ENCODE results near the gene TTC28. TPM values are rescaled to one million over a fixed set of nuclear protein-coding genes. Genes with fewer than 3 reads are reported as not detected.

TTC28 gene
- total and polyA plus RNA-seq, 8 donors = 31.1 to 44.2 (median 41.4) TPM

DNA sequence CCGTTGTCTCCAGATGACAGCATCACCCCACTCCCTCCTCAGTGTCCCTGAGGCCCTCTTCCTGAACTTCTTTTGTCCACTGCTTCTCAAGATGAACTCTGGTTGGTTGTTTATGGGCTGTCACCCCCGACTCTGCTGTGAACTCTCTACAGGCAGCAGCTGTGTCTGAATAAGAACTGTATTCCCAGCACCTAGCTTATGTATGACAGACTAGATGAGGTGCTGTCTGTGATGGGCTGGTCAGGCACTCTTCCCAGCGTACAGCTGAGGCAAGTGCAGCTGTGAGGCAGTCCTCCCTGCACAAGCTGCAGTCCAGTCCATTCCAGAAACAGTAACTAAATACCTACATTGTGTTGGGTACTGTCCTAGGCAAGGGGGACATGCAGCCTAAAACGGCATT lies 649.2 kb downstream of the TTC28 start:
- Histone ChIP-seq H3K27me3 (no peaks in the 10 kb centered on the region), H3K27ac (peak overlapping the region; percentile 17 to 75), H3K36me3 (no peaks in the 10 kb centered on the region), H3K4me1 (peaks cover 32 to 62% of the 10 kb centered on the region in 2 donors), H3K4me3 (no peak overlapping the region), H3K9me3 (no peaks in the 10 kb centered on the region)
- DNase-seq (peak in 2 of 4 donors; percentile 44 to 79), ATAC-seq (no peak)
- intact Hi-C loops (cut with DNase I) = no loop called here
- TF ChIP-seq CTCF (IDR thresholded peaks at IDR 0.05) = no peak

DNA sequence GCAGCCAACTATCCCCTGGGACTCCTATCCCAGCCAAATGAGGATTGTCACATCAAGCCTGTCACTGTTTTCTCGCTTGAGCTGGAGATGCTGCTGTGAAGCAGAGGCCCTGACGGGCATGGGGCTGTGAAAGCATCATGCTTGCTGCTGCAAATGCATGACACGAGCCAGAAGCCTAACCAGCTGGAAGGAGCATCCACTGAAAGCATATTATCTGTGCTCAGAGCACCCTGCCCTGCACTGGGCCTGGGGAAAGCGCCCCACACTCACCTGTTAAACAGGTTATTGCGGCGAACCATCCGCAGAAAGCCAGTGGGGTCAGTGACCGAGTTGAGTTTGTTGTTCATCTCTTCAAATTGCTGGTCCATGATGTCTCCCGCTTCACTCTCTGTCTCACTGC lies 649.7 kb downstream of the TTC28 start:
- intact Hi-C loops (cut with DNase I) = no loop called here
- H3K4me3 ChIP-seq = no peak overlapping the region
- no peaks in the 10 kb centered on the region for H3K36me3 ChIP-seq
- no peak for TF ChIP-seq CTCF (IDR thresholded peaks at IDR 0.05)
- DNase-seq (no peak), ATAC-seq (no peak)
- peak overlapping the region; percentile 50 to 75 for H3K27ac ChIP-seq
- H3K9me3 ChIP-seq = no peaks in the 10 kb centered on the region
- H3K4me1 ChIP-seq = peaks cover 27 to 57% of the 10 kb centered on the region in 2 donors
- H3K27me3 ChIP-seq = no peaks in the 10 kb centered on the region

DNA sequence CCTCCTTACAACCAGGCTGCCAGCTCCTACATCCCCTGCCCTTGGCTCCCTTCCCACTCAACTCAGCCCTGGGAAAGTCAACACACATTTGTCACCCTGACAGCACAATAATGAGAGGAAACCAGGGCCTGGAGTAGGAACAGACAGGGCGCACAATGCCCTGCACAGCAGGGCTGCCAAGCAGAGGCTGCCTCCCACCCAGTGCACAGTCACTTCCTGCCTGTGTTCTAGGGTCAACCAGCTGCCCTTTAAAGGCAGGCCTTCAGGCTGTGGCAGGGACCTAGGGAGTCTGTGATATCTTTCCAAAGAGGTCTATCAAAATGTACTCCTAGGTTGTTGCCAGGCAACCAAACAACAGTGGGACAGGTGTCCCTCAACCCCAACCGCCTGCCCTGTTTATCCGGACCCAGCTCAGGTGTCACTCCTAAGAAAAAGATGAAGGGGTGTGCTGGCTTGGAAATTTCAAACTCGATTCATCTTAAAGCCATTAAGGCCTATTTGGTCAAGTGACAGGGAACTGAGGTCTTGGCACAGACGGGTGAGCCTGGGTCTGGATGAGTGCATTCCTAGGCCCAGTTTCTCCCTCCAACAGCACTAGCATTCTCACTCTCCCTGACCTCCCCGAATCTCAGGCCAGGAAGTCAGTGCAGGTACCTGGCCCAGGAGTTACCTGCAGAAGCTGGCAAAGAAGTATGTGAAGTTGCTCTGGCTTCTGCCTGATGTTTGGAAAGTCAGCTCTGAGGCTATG lies 650.3 kb downstream of the TTC28 start:
- ATAC-seq (peak; percentile 84), DNase-seq (peak in 2 of 4 donors; percentile 57 to 71)
- no peak overlapping the region for H3K4me3 ChIP-seq
- intact Hi-C loops (cut with DNase I) = no loop called here
- H3K9me3 ChIP-seq = no peaks in the 10 kb centered on the region
- no peak for TF ChIP-seq CTCF (IDR thresholded peaks at IDR 0.05)
- H3K27me3 ChIP-seq = no peaks in the 10 kb centered on the region
- no peaks in the 10 kb centered on the region for H3K36me3 ChIP-seq
- peak overlapping the region; percentile 50 to 75 for H3K27ac ChIP-seq
- H3K4me1 ChIP-seq = peaks cover 21 to 51% of the 10 kb centered on the region in 2 donors

- ATAC-seq (no peak), DNase-seq (peak in 2 of 4 donors; percentile 11 to 65)
- no peaks in the 10 kb centered on the region for H3K27me3 ChIP-seq
- H3K27ac ChIP-seq = peak overlapping the region in 1 of 2 donors; percentile 7
- H3K36me3 ChIP-seq = no peaks in the 10 kb centered on the region
- no peak for TF ChIP-seq CTCF (IDR thresholded peaks at IDR 0.05)
- peaks cover 19 to 36% of the 10 kb centered on the region in 2 donors for H3K4me1 ChIP-seq
- H3K9me3 ChIP-seq = no peaks in the 10 kb centered on the region
- no peak overlapping the region for H3K4me3 ChIP-seq
- intact Hi-C loops (cut with DNase I) = no loop called here
Observed at GRCh38 chr22:28027453-28028448, 651.9 kb downstream of the TTC28 start.

All from left lung (tissue), 10 donors.